H9 (cell line): ENCODE measurements around the gene LSM11. TPM values are rescaled to one million over a fixed set of nuclear protein-coding genes. Genes with fewer than 3 reads are reported as not detected.

Experiments
- DNase-seq: peaks from one replicate; pipeline ENCODE4 v3.0.0-alpha.2; 2017
- H2AFZ ChIP-seq: one replicate; pipeline ENCODE4 v1.6.1; 2013; ENCODE audit warnings: mild to moderate bottlenecking, low read length, control low read depth, moderate library complexity
- H2AK5ac ChIP-seq: 2 replicates; pipeline ENCODE4 v1.6.1; 2013; ENCODE audit warnings: low read length, control low read depth, mixed read lengths; ENCODE audit not compliant: insufficient read length
- H2BK120ac ChIP-seq: one replicate; pipeline ENCODE4 v1.6.1; 2013; ENCODE audit warnings: low read depth, mild to moderate bottlenecking, low read length, control low read depth, inconsistent platforms; ENCODE audit not compliant: poor library complexity, severe bottlenecking
- H2BK12ac ChIP-seq: 2 replicates; pipeline ENCODE4 v1.6.1; 2013; ENCODE audit warnings: low read length, control low read depth, mixed read lengths, low read depth; ENCODE audit not compliant: insufficient read length
- H2BK15ac ChIP-seq: 2 replicates; pipeline ENCODE4 v1.6.1; 2013; ENCODE audit warnings: low read depth, low read length, control low read depth
- H2BK20ac ChIP-seq: one replicate; pipeline ENCODE4 v1.6.1; 2013; ENCODE audit warnings: low read depth, mild to moderate bottlenecking, low read length, control low read depth, inconsistent platforms; ENCODE audit not compliant: poor library complexity, severe bottlenecking
- H2BK5ac ChIP-seq: 2 replicates; pipeline ENCODE4 v1.6.1; 2013; ENCODE audit warnings: low read length, control low read depth, mixed read lengths; ENCODE audit not compliant: insufficient read length
- H3K14ac ChIP-seq: 2 replicates; pipeline ENCODE4 v1.6.1; 2013; ENCODE audit warnings: low read length, control low read depth; ENCODE audit not compliant: insufficient read depth
- H3K18ac ChIP-seq: 2 replicates; pipeline ENCODE4 v1.6.1; 2013; ENCODE audit warnings: low read depth, mild to moderate bottlenecking, mixed read lengths, low read length, control low read depth; ENCODE audit not compliant: insufficient read length
- H3K23ac ChIP-seq: 2 replicates; pipeline ENCODE4 v1.6.1; 2013; ENCODE audit warnings: low read length, control low read depth, mixed read lengths, low read depth; ENCODE audit not compliant: insufficient read length
- H3K23me2 ChIP-seq: 2 replicates; pipeline ENCODE4 v1.6.1; 2013; ENCODE audit warnings: low read depth, mild to moderate bottlenecking, mixed read lengths, low read length, control low read depth; ENCODE audit not compliant: insufficient read length, poor library complexity, severe bottlenecking
- H3K27ac ChIP-seq: 2 replicates; pipeline ENCODE4 v1.5.1; 2013; ENCODE audit warnings: low read length, control low read depth, mixed read lengths, low read depth; ENCODE audit not compliant: insufficient read length
- H3K27me3 ChIP-seq: 2 replicates; pipeline ENCODE4 v1.6.1; 2013; ENCODE audit warnings: low read length, control low read depth, inconsistent platforms; ENCODE audit not compliant: insufficient read depth
- H3K4ac ChIP-seq: 2 replicates; pipeline ENCODE4 v1.6.1; 2013; ENCODE audit warnings: low read depth, mild to moderate bottlenecking, control low read depth, inconsistent platforms, low read length, moderate library complexity
- H3K4me1 ChIP-seq: 2 replicates; pipeline ENCODE4 v1.6.1; 2013; ENCODE audit warnings: low read length, control low read depth, inconsistent platforms; ENCODE audit not compliant: insufficient read depth
- H3K4me2 ChIP-seq: 2 replicates; pipeline ENCODE4 v1.6.1; 2013; ENCODE audit warnings: low read length, control low read depth, mixed read lengths; ENCODE audit not compliant: insufficient read length, insufficient read depth
- H3K56ac ChIP-seq: 2 replicates; pipeline ENCODE4 v1.6.1; 2013; ENCODE audit warnings: low read depth, mild to moderate bottlenecking, mixed read lengths, low read length, control low read depth; ENCODE audit not compliant: insufficient read length
- H3K79me1 ChIP-seq: 2 replicates; pipeline ENCODE4 v1.6.1; 2013; ENCODE audit warnings: low read depth, mild to moderate bottlenecking, moderate library complexity, low read length, control low read depth, inconsistent platforms; ENCODE audit not compliant: insufficient read depth, poor library complexity, severe bottlenecking
- H3K79me2 ChIP-seq: 2 replicates; pipeline ENCODE4 v1.6.1; 2013; ENCODE audit warnings: low read length, control low read depth, inconsistent platforms; ENCODE audit not compliant: insufficient read depth
- H3K9ac ChIP-seq: 2 replicates; pipeline ENCODE4 v1.6.1; 2013; ENCODE audit warnings: low read length, control low read depth, mixed read lengths; ENCODE audit not compliant: insufficient read length; ENCODE audit errors: extremely low read depth
- H3K9me3 ChIP-seq: one replicate; pipeline ENCODE4 v1.6.1; 2013; ENCODE audit warnings: low read depth, low read length, inconsistent platforms; ENCODE audit not compliant: control insufficient read depth
- H3T11ph ChIP-seq: one replicate; pipeline ENCODE4 v1.6.1; 2013; ENCODE audit warnings: mild to moderate bottlenecking, low read length, control low read depth, inconsistent platforms
- H4K20me1 ChIP-seq: one replicate; pipeline ENCODE4 v1.6.1; 2013; ENCODE audit not compliant: control insufficient read depth, insufficient read length, insufficient read depth
- H4K5ac ChIP-seq: 2 replicates; pipeline ENCODE4 v1.6.1; 2013; ENCODE audit warnings: low read depth, mild to moderate bottlenecking, mixed read lengths, low read length, control low read depth; ENCODE audit not compliant: insufficient read length
- H4K8ac ChIP-seq: replicated peaks from 2 replicates; pipeline ENCODE4 v1.6.1; 2013; ENCODE audit warnings: low read length, control low read depth, mixed read lengths, low read depth; ENCODE audit not compliant: insufficient read length
- H4K91ac ChIP-seq: 2 replicates; pipeline ENCODE4 v1.6.1; 2013; ENCODE audit warnings: low read depth, mild to moderate bottlenecking, moderate library complexity, mixed read lengths, low read length, control low read depth; ENCODE audit not compliant: insufficient read length
- H3K27ac Mint-ChIP-seq, 3 experiments: 2 replicates in 2 of 3; 3 replicates in 1 of 3; pipeline ENCODE4 v1.8.0; 2020 to 2021; ENCODE audit warnings: mixed read lengths in 3 of 3, mild to moderate bottlenecking in 1 of 3, moderate library complexity in 1 of 3
- H3K27me3 Mint-ChIP-seq: 2 replicates; pipeline ENCODE4 v1.8.0; 2021; ENCODE audit warnings: low read depth, mild to moderate bottlenecking, moderate library complexity, mixed read lengths
- H3K36me3 Mint-ChIP-seq, 3 experiments: 2 replicates in 2 of 3; 3 replicates in 1 of 3; pipeline ENCODE4 v1.8.0; 2020 to 2021; ENCODE audit warnings: low read depth in 3 of 3, mixed read lengths in 3 of 3; ENCODE audit not compliant: insufficient read depth in 1 of 3
- H3K4me1 Mint-ChIP-seq, 2 experiments: 2 replicates each; pipeline ENCODE4 v1.8.0; 2020; ENCODE audit warnings: mixed read lengths in 2 of 2
- H3K4me3 Mint-ChIP-seq, 2 experiments: 2 replicates in 1 of 2; 3 replicates in 1 of 2; pipeline ENCODE4 v1.8.0; 2020 to 2021; ENCODE audit warnings: mild to moderate bottlenecking in 2 of 2, mixed read lengths in 2 of 2, moderate library complexity in 1 of 2
- H3K9me3 Mint-ChIP-seq, 2 experiments: 2 replicates in 1 of 2; 3 replicates in 1 of 2; pipeline ENCODE4 v1.8.0; 2020; ENCODE audit warnings: mild to moderate bottlenecking in 2 of 2, mixed read lengths in 2 of 2, moderate library complexity in 1 of 2
- WGBS: extraction: QIAGEN DNeasy Blood & Tissue Kit; methylation state at CpG from one replicate; pipeline ENCODE4 v1.1.7; 2013; ENCODE audit warnings: missing lambda C conversion rate, low lambda C conversion rate, mixed read lengths; ENCODE audit not compliant: insufficient read length; ENCODE audit errors: extremely low coverage; 5-methylcytosine and 5-hydroxymethylcytosine counted together
- total RNA-seq: library from RNA; stranded (reverse); gene quantifications from 2 replicates; pipeline ENCODE4 v1.2.1, GENCODE V29; 2021
- TF ChIP-seq, protein P1 (sequence below): fragments of 200-600 bp; sonication (generic); conservative IDR thresholded peaks from 3 replicates; pipeline ENCODE4 v1.8.0; 2021; ENCODE audit warnings: antibody characterized with exemption, mild to moderate bottlenecking

Gene LSM11
- total RNA-seq, 1 experiment from 2014 or later = 4.7 TPM

DNA sequence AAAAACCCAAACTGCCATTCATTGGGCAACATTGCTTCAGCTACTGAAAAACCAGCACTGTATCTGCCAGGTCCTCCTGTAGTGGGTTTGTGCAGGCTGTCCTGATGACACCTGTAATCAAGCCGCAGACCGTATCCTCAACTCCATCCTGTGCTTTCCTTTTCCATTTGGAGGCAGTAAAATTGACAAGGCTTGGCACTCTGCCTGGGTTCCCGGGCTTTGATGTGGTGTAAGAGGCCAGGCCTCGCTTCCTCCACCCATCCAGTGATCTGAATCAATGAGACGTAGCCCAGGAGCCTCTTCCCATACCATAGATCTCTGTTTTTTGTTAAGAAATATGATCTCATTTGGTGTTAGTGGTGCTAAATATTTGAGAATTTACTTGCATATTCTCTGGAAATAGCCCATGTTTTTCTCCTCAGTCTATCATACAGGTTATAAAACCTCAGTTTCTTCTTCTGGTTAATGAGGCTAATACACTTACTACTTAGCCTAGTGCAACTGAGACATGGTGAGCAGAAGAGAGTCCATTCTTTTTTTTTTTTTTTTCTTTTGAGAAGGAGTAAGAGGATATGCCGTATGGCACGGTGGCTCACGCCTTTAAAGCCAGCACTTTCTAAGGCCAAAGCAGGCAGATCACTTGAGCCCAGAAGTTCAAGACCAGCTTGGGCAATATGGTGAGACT, 34.8 kb downstream of the LSM11 start:
- no peak overlapping the region for H3K18ac ChIP-seq
- H2BK5ac ChIP-seq = no peak overlapping the region
- H2BK120ac ChIP-seq = no peak overlapping the region
- no peak overlapping the region for H3K56ac ChIP-seq
- no peak overlapping the region for H2BK12ac ChIP-seq
- H4K91ac ChIP-seq = no peak overlapping the region
- no peak overlapping the region for H4K5ac ChIP-seq
- H3K9me3 ChIP-seq = no peaks in the 10 kb centered on the region
- peaks cover 6% of the 10 kb centered on the region in 2 experiments for H3K4me1 Mint-ChIP-seq
- H4K8ac ChIP-seq = no peak overlapping the region
- no peaks in the 10 kb centered on the region for H3K27me3 ChIP-seq
- TF ChIP-seq, protein P1, sequence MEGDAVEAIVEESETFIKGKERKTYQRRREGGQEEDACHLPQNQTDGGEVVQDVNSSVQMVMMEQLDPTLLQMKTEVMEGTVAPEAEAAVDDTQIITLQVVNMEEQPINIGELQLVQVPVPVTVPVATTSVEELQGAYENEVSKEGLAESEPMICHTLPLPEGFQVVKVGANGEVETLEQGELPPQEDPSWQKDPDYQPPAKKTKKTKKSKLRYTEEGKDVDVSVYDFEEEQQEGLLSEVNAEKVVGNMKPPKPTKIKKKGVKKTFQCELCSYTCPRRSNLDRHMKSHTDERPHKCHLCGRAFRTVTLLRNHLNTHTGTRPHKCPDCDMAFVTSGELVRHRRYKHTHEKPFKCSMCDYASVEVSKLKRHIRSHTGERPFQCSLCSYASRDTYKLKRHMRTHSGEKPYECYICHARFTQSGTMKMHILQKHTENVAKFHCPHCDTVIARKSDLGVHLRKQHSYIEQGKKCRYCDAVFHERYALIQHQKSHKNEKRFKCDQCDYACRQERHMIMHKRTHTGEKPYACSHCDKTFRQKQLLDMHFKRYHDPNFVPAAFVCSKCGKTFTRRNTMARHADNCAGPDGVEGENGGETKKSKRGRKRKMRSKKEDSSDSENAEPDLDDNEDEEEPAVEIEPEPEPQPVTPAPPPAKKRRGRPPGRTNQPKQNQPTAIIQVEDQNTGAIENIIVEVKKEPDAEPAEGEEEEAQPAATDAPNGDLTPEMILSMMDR = no peak
- H3K79me1 ChIP-seq = no peaks in the 10 kb centered on the region
- H3K14ac ChIP-seq = no peak overlapping the region
- no peaks in the 10 kb centered on the region; the same call in 1 of the 2 replicates for H3K4me1 ChIP-seq
- no peaks in the 10 kb centered on the region; the same call in 1 of the 2 replicates for H3K27me3 Mint-ChIP-seq
- no peak overlapping the region; a peak in 1 of 7 replicates for H3K27ac Mint-ChIP-seq
- H3K27ac ChIP-seq = no peak overlapping the region
- H3K4me2 ChIP-seq = no peak overlapping the region
- H2AFZ ChIP-seq = no peak overlapping the region
- no peak overlapping the region for H3T11ph ChIP-seq
- no peak overlapping the region for H3K4me3 Mint-ChIP-seq
- no peaks in the 10 kb centered on the region for H3K9me3 Mint-ChIP-seq
- WGBS = no CpG with 5 or more reads among the region's 8 CpGs
- H3K23ac ChIP-seq = no peak overlapping the region
- H2BK15ac ChIP-seq = no peak overlapping the region
- no peak overlapping the region for H3K9ac ChIP-seq
- H3K4ac ChIP-seq = no peak overlapping the region
- H4K20me1 ChIP-seq = no peaks in the 10 kb centered on the region
- H2AK5ac ChIP-seq = no peak overlapping the region
- no peak overlapping the region for H2BK20ac ChIP-seq
- H3K79me2 ChIP-seq = no peaks in the 10 kb centered on the region; the same call in 1 of the 2 replicates
- no peak for DNase-seq
- H3K36me3 Mint-ChIP-seq = no peaks in the 10 kb centered on the region
- no peaks in the 10 kb centered on the region for H3K23me2 ChIP-seq
